Stomach (tissue), 4 donors: ENCODE results near the gene ABCB4.

ENCODE experiments used
- EP300 ChIP-seq: sonication (generic); formaldehyde crosslinking; IDR thresholded peaks from one replicate; pipeline ENCODE4 v1.6.1; 2017; ENCODE audit warnings: antibody characterized with exemption
- POLR2A ChIP-seq, 4 donors: fragments of 450-650 bp; IDR thresholded peaks; one replicate each; pipeline ENCODE4 v1.6.1; 2016; ENCODE audit warnings: antibody characterized with exemption in 4 of 4, control low read depth in 2 of 4, mild to moderate bottlenecking in 1 of 4, moderate library complexity in 1 of 4
- POLR2AphosphoS5 ChIP-seq, 3 donors: sonication (generic); formaldehyde crosslinking; IDR thresholded peaks; one replicate each; pipeline ENCODE4 v1.6.1; 2016; ENCODE audit warnings: antibody characterized with exemption in 3 of 3
- TF ChIP-seq, protein P1 (sequence below), 7 experiments: fragments of 450-650 bp in 4 of 7; fragments of 200-600 bp in 3 of 7; sonication (generic) in 3 of 7; IDR thresholded peaks; one replicate each; pipeline ENCODE4 v1.5.1; 2016 to 2019; ENCODE audit warnings: antibody characterized with exemption in 7 of 7, control low read depth in 2 of 7, mild to moderate bottlenecking in 1 of 7

- TF ChIP-seq POLR2A (IDR thresholded peaks at IDR 0.05) (no peak), POLR2AphosphoS5 (IDR thresholded peaks at IDR 0.05) (no peak), EP300 (no peak)
- TF ChIP-seq, protein P1, sequence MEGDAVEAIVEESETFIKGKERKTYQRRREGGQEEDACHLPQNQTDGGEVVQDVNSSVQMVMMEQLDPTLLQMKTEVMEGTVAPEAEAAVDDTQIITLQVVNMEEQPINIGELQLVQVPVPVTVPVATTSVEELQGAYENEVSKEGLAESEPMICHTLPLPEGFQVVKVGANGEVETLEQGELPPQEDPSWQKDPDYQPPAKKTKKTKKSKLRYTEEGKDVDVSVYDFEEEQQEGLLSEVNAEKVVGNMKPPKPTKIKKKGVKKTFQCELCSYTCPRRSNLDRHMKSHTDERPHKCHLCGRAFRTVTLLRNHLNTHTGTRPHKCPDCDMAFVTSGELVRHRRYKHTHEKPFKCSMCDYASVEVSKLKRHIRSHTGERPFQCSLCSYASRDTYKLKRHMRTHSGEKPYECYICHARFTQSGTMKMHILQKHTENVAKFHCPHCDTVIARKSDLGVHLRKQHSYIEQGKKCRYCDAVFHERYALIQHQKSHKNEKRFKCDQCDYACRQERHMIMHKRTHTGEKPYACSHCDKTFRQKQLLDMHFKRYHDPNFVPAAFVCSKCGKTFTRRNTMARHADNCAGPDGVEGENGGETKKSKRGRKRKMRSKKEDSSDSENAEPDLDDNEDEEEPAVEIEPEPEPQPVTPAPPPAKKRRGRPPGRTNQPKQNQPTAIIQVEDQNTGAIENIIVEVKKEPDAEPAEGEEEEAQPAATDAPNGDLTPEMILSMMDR (IDR thresholded peaks at IDR 0.05): no peak
These were observed 7.7 kb upstream of the ABCB4 start for GRCh38 chr7:87483131-87483530.
